ENCODE measurements around the gene DLG1. TPM values are rescaled to one million over a fixed set of nuclear protein-coding genes. Genes with fewer than 3 reads are reported as not detected.
A peak's percentile ranks its signal among the peaks of the same experiment; 100 is the strongest.

DLG1 gene
- total RNA-seq, 2 donors from 2014 or later: 70.3 to 70.8 TPM

- no peak for ATAC-seq (replicated peaks in 1 of 2)
- no peak overlapping the region for H3K4me3 Mint-ChIP-seq
- no peak overlapping the region for H3K27ac Mint-ChIP-seq
- peaks cover 2% of the 10 kb centered on the region in 2 donors for H3K36me3 Mint-ChIP-seq (ENCODE audit: insufficient read depth in 2 of 2)
- H3K9me3 Mint-ChIP-seq: no peaks in the 10 kb centered on the region
- no peak for DNase-seq
- no peaks in the 10 kb centered on the region for H3K27me3 Mint-ChIP-seq (ENCODE audit: low read depth)
- peaks cover 1% of the 10 kb centered on the region for H3K4me1 Mint-ChIP-seq (ENCODE audit: low read depth)
These were observed 176.0 kb downstream of the DLG1 start for GRCh38 chr3:197122394-197122793.

GRCh38 chr3:197117114-197117513 is 181.3 kb downstream of the DLG1 start:
- no peak for ATAC-seq (replicated peaks in 1 of 2)
- H3K4me3 Mint-ChIP-seq: no peak overlapping the region
- DNase-seq: no peak
- peaks cover 8% of the 10 kb centered on the region for H3K4me1 Mint-ChIP-seq (ENCODE audit: low read depth)
- no peak overlapping the region for H3K27ac Mint-ChIP-seq
- no peaks in the 10 kb centered on the region for H3K27me3 Mint-ChIP-seq (ENCODE audit: low read depth)
- no peaks in the 10 kb centered on the region for H3K9me3 Mint-ChIP-seq
- peaks cover 1 to 8% of the 10 kb centered on the region in 2 donors for H3K36me3 Mint-ChIP-seq (ENCODE audit: insufficient read depth in 2 of 2)

GRCh38 chr3:197114007-197114406 is 184.4 kb downstream of the DLG1 start:
- ATAC-seq (replicated peaks in 1 of 2) (no peak), DNase-seq (no peak)
- Mint-ChIP-seq H3K9me3 (no peaks in the 10 kb centered on the region), H3K27ac (no peak overlapping the region), H3K4me3 (no peak overlapping the region), H3K27me3 (ENCODE audit: low read depth) (no peaks in the 10 kb centered on the region), H3K4me1 (ENCODE audit: low read depth) (peaks cover 8% of the 10 kb centered on the region), H3K36me3 (ENCODE audit: insufficient read depth in 2 of 2) (peaks cover 4 to 16% of the 10 kb centered on the region in 2 donors)

- DNase-seq (no peak), ATAC-seq (replicated peaks in 1 of 2) (no peak)
- Mint-ChIP-seq H3K27me3 (ENCODE audit: low read depth) (no peaks in the 10 kb centered on the region), H3K9me3 (no peaks in the 10 kb centered on the region), H3K27ac (no peak overlapping the region), H3K36me3 (ENCODE audit: insufficient read depth in 2 of 2) (peaks cover 4 to 20% of the 10 kb centered on the region in 2 donors), H3K4me3 (no peak overlapping the region), H3K4me1 (ENCODE audit: low read depth) (no peaks in the 10 kb centered on the region)
These were observed 186.7 kb downstream of the DLG1 start for GRCh38 chr3:197111685-197112084.

GRCh38 chr3:197105786-197106185 is 192.6 kb downstream of the DLG1 start:
- H3K9me3 Mint-ChIP-seq: no peaks in the 10 kb centered on the region
- no peaks in the 10 kb centered on the region for H3K4me1 Mint-ChIP-seq (ENCODE audit: low read depth)
- H3K27me3 Mint-ChIP-seq (ENCODE audit: low read depth): no peaks in the 10 kb centered on the region
- no peak overlapping the region for H3K27ac Mint-ChIP-seq
- ATAC-seq (replicated peaks in 1 of 2): no peak
- DNase-seq: no peak
- H3K4me3 Mint-ChIP-seq: no peak overlapping the region
- peaks cover 3 to 13% of the 10 kb centered on the region in 2 donors for H3K36me3 Mint-ChIP-seq (ENCODE audit: insufficient read depth in 2 of 2)

GRCh38 chr3:197104738-197105137 is 193.7 kb downstream of the DLG1 start:
- Mint-ChIP-seq H3K9me3 (no peaks in the 10 kb centered on the region), H3K27ac (no peak overlapping the region), H3K27me3 (ENCODE audit: low read depth) (no peaks in the 10 kb centered on the region), H3K36me3 (ENCODE audit: insufficient read depth in 2 of 2) (peaks cover 0 to 7% of the 10 kb centered on the region in 2 donors), H3K4me3 (no peak overlapping the region), H3K4me1 (ENCODE audit: low read depth) (no peaks in the 10 kb centered on the region)
- no peak for ATAC-seq (replicated peaks in 1 of 2)
- no peak for DNase-seq

- no peak overlapping the region for H3K4me3 Mint-ChIP-seq
- H3K36me3 Mint-ChIP-seq (ENCODE audit: insufficient read depth in 2 of 2): peaks cover 0 to 7% of the 10 kb centered on the region in 2 donors
- no peak overlapping the region for H3K27ac Mint-ChIP-seq
- DNase-seq (no peak), ATAC-seq (replicated peaks in 1 of 2) (no peak)
- H3K4me1 Mint-ChIP-seq (ENCODE audit: low read depth): no peaks in the 10 kb centered on the region
- no peaks in the 10 kb centered on the region for H3K9me3 Mint-ChIP-seq
- no peaks in the 10 kb centered on the region for H3K27me3 Mint-ChIP-seq (ENCODE audit: low read depth)
These were observed 194.6 kb downstream of the DLG1 start for GRCh38 chr3:197103766-197104165.

- Mint-ChIP-seq H3K36me3 (ENCODE audit: insufficient read depth in 2 of 2) (peaks cover 0 to 4% of the 10 kb centered on the region in 2 donors), H3K4me1 (ENCODE audit: low read depth) (peaks cover 11% of the 10 kb centered on the region), H3K27me3 (ENCODE audit: low read depth) (no peaks in the 10 kb centered on the region), H3K4me3 (no peak overlapping the region), H3K9me3 (no peaks in the 10 kb centered on the region), H3K27ac (no peak overlapping the region)
- ATAC-seq (replicated peaks in 1 of 2) (no peak), DNase-seq (no peak)
These were observed 204.5 kb downstream of the DLG1 start for GRCh38 chr3:197093871-197094270.

GRCh38 chr3:197088370-197088769 is 210.0 kb downstream of the DLG1 start:
- Mint-ChIP-seq H3K9me3 (no peaks in the 10 kb centered on the region), H3K36me3 (ENCODE audit: insufficient read depth in 2 of 2) (peaks cover 0 to 5% of the 10 kb centered on the region in 2 donors), H3K4me1 (ENCODE audit: low read depth) (peaks cover 36% of the 10 kb centered on the region), H3K27ac (no peak overlapping the region), H3K27me3 (ENCODE audit: low read depth) (no peaks in the 10 kb centered on the region), H3K4me3 (no peak overlapping the region)
- no peak for DNase-seq
- no peak for ATAC-seq (replicated peaks in 1 of 2)

GRCh38 chr3:197085137-197085536 is 213.3 kb downstream of the DLG1 start:
- no peaks in the 10 kb centered on the region for H3K27me3 Mint-ChIP-seq (ENCODE audit: low read depth)
- peaks cover 0 to 5% of the 10 kb centered on the region in 2 donors for H3K36me3 Mint-ChIP-seq (ENCODE audit: insufficient read depth in 2 of 2)
- peaks cover 38% of the 10 kb centered on the region for H3K4me1 Mint-ChIP-seq (ENCODE audit: low read depth)
- ATAC-seq (replicated peaks in 1 of 2) (peak; percentile 78 to 79), DNase-seq (peak; percentile 4 to 15)
- no peak overlapping the region for H3K4me3 Mint-ChIP-seq
- no peak overlapping the region for H3K27ac Mint-ChIP-seq
- no peaks in the 10 kb centered on the region for H3K9me3 Mint-ChIP-seq

- H3K27me3 Mint-ChIP-seq (ENCODE audit: low read depth): no peaks in the 10 kb centered on the region
- H3K9me3 Mint-ChIP-seq: no peaks in the 10 kb centered on the region
- peaks cover 0 to 5% of the 10 kb centered on the region in 2 donors for H3K36me3 Mint-ChIP-seq (ENCODE audit: insufficient read depth in 2 of 2)
- H3K4me1 Mint-ChIP-seq (ENCODE audit: low read depth): peaks cover 23% of the 10 kb centered on the region
- peak overlapping the region in 1 of 2 donors; percentile 54 for H3K4me3 Mint-ChIP-seq
- H3K27ac Mint-ChIP-seq: peak overlapping the region; percentile 91
- ATAC-seq (replicated peaks in 1 of 2): peak; percentile 96 to 98
- DNase-seq: peak; percentile 40 to 46
These were observed 214.9 kb downstream of the DLG1 start for GRCh38 chr3:197083486-197083885.

GRCh38 chr3:197082871-197083270 is 215.5 kb downstream of the DLG1 start:
- Mint-ChIP-seq H3K36me3 (ENCODE audit: insufficient read depth in 2 of 2) (peaks cover 0 to 6% of the 10 kb centered on the region in 2 donors), H3K27me3 (ENCODE audit: low read depth) (no peaks in the 10 kb centered on the region), H3K27ac (no peak overlapping the region), H3K4me3 (no peak overlapping the region), H3K4me1 (ENCODE audit: low read depth) (peaks cover 19% of the 10 kb centered on the region), H3K9me3 (no peaks in the 10 kb centered on the region)
- DNase-seq (no peak), ATAC-seq (replicated peaks in 1 of 2) (no peak)

- DNase-seq (no peak), ATAC-seq (replicated peaks in 1 of 2) (no peak)
- Mint-ChIP-seq H3K4me1 (ENCODE audit: low read depth) (peaks cover 14% of the 10 kb centered on the region), H3K4me3 (no peak overlapping the region), H3K36me3 (ENCODE audit: insufficient read depth in 2 of 2) (peaks cover 0 to 8% of the 10 kb centered on the region in 2 donors), H3K9me3 (no peaks in the 10 kb centered on the region), H3K27me3 (ENCODE audit: low read depth) (no peaks in the 10 kb centered on the region), H3K27ac (no peak overlapping the region)
These were observed 218.1 kb downstream of the DLG1 start for GRCh38 chr3:197080344-197080743.

- peaks cover 0 to 11% of the 10 kb centered on the region in 2 donors for H3K36me3 Mint-ChIP-seq (ENCODE audit: insufficient read depth in 2 of 2)
- no peaks in the 10 kb centered on the region for H3K9me3 Mint-ChIP-seq
- H3K27me3 Mint-ChIP-seq (ENCODE audit: low read depth): no peaks in the 10 kb centered on the region
- H3K4me3 Mint-ChIP-seq: no peak overlapping the region
- ATAC-seq (replicated peaks in 1 of 2) (no peak), DNase-seq (no peak)
- no peak overlapping the region for H3K27ac Mint-ChIP-seq
- no peaks in the 10 kb centered on the region for H3K4me1 Mint-ChIP-seq (ENCODE audit: low read depth)
These were observed 222.0 kb downstream of the DLG1 start for GRCh38 chr3:197076415-197076814.

Data from activated T-cell treated with anti-CD3 and anti-CD28 coated beads, Interleukin-2, amount 50 U/mL, for 72 hours (primary cell).